HL-60/S4 (cell line): ENCODE data around the gene PACSIN3.

Experiments used
- in situ Hi-C: fragments of 300-500 bp; cut with MboI; formaldehyde crosslinking; loops from 2 replicates; pipeline ENCODE4 v1.14.3; 2022; ENCODE audit warnings: low sequenced_read_pairs

PACSIN3 gene

GRCh38 chr11:47155879-47156278 is 30.4 kb downstream of the PACSIN3 start:
- in situ Hi-C loops = loop anchor here (10.0 kb wide), 2 partner anchors 241 to 271 kb away; partner anchors contain the start of gene LRP4

- in situ Hi-C loops = loop anchor here (10.0 kb wide), 2 partner anchors 240 to 270 kb away; partner anchors contain the start of gene LRP4
These were observed 31.3 kb downstream of the PACSIN3 start for GRCh38 chr11:47154616-47155570.

GRCh38 chr11:47152953-47153950 is 33.0 kb downstream of the PACSIN3 start:
- in situ Hi-C loops = loop anchor here (10.0 kb wide), 2 partner anchors 238 to 268 kb away; partner anchors contain the start of gene LRP4

GRCh38 chr11:47152126-47152952 is 33.9 kb downstream of the PACSIN3 start:
- in situ Hi-C loops = loop anchor here (10.0 kb wide), 2 partner anchors 238 to 268 kb away; partner anchors contain the start of gene LRP4

- in situ Hi-C loops = loop anchor here (10.0 kb wide), 2 partner anchors 235 to 265 kb away; partner anchors contain the start of gene LRP4
These were observed 36.5 kb downstream of the PACSIN3 start for GRCh38 chr11:47149782-47150181.

- in situ Hi-C loops = no loop called here
These were observed 37.2 kb downstream of the PACSIN3 start for GRCh38 chr11:47148903-47149531.

GRCh38 chr11:47148270-47148669 is 38.0 kb downstream of the PACSIN3 start:
- in situ Hi-C loops = no loop called here

- in situ Hi-C loops = no loop called here
These were observed 38.6 kb downstream of the PACSIN3 start for GRCh38 chr11:47147681-47148080.

GRCh38 chr11:47147250-47147649 is 39.0 kb downstream of the PACSIN3 start:
- in situ Hi-C loops = no loop called here

- in situ Hi-C loops = no loop called here
These were observed 41.7 kb downstream of the PACSIN3 start for GRCh38 chr11:47144541-47144940.

GRCh38 chr11:47143322-47143721 is 42.9 kb downstream of the PACSIN3 start:
- in situ Hi-C loops = no loop called here

GRCh38 chr11:47139878-47140277 is 46.4 kb downstream of the PACSIN3 start:
- in situ Hi-C loops = no loop called here

- in situ Hi-C loops = no loop called here
These were observed 48.8 kb downstream of the PACSIN3 start for GRCh38 chr11:47137476-47137875.

GRCh38 chr11:47136921-47137320 is 49.3 kb downstream of the PACSIN3 start:
- in situ Hi-C loops = no loop called here

- in situ Hi-C loops = no loop called here
These were observed 49.9 kb downstream of the PACSIN3 start for GRCh38 chr11:47136327-47136726.

GRCh38 chr11:47132981-47133380 is 53.3 kb downstream of the PACSIN3 start:
- in situ Hi-C loops = no loop called here

- in situ Hi-C loops = no loop called here
These were observed 53.7 kb downstream of the PACSIN3 start for GRCh38 chr11:47132490-47132889.

GRCh38 chr11:47131136-47131535 is 55.1 kb downstream of the PACSIN3 start:
- in situ Hi-C loops = no loop called here

GRCh38 chr11:47130543-47130942 is 55.7 kb downstream of the PACSIN3 start:
- in situ Hi-C loops = no loop called here
